ENCODE data around the gene ADAMTS2. TPM values are rescaled to one million over a fixed set of nuclear protein-coding genes. Genes with fewer than 3 reads are reported as not detected.

The ADAMTS2 gene
- total RNA-seq, 1 donor from 2014 or later: 152 TPM

DNA sequence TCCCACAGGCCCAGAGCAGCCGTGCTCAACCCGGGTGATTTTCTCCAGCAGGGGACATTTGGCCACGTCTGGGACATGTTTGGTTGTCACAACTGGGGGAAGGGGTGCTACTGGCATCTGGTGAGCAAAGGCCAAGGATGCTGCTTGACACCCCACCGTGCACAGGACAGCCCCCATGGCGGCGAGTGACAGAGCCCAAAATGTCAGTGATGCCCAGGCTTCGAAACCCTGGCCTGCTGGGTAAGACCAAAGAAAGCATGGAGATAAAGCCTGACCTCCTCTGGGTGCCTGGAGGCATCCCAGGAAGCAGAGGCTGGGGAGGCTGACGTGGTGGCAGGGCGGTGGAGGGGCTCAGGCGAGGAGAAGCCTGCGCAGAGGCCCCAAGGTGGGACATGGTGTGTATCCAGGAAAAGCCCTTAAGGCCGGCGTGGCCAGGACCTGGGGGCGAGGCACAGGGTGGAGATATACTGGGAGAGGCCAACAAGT is 218.7 kb downstream of the ADAMTS2 start:
- no peak for DNase-seq (ENCODE audit: low spot score)

DNA sequence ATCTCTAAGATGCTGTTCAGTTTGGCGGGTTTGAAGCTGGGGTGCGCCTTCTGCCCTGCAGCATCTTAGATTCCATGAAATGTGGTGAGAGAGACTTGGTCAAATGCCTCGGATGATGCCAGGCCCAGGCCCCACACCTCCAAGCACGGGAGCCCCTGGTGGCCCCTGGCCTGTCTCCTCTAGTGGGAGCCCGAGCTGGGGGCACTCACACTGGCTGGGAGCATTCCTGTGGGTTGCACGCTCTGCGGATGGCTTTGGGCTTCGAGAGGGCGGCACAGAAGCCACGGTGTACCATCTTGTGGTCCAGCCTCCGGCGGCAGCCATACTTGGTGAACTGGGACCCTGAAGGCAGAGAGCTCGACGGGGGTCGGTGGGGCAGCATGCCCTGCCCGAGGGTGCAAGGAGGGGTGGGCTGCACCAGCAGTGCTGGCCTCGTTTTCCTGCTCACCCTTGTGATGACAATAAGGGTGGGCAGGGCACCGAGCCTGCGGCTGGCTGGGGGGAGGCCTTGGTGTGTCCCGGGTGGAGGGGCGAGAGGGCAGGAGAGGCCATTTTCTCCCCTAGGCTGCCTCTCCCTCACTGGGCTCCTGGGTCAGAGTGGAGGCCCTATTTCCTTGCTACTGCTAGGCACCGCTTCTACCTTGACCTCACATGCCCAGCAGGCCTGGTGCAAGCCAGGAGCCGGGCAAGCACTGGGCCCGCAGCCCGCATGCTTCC is 219.3 kb downstream of the ADAMTS2 start:
- no peak for DNase-seq (ENCODE audit: low spot score)

DNA sequence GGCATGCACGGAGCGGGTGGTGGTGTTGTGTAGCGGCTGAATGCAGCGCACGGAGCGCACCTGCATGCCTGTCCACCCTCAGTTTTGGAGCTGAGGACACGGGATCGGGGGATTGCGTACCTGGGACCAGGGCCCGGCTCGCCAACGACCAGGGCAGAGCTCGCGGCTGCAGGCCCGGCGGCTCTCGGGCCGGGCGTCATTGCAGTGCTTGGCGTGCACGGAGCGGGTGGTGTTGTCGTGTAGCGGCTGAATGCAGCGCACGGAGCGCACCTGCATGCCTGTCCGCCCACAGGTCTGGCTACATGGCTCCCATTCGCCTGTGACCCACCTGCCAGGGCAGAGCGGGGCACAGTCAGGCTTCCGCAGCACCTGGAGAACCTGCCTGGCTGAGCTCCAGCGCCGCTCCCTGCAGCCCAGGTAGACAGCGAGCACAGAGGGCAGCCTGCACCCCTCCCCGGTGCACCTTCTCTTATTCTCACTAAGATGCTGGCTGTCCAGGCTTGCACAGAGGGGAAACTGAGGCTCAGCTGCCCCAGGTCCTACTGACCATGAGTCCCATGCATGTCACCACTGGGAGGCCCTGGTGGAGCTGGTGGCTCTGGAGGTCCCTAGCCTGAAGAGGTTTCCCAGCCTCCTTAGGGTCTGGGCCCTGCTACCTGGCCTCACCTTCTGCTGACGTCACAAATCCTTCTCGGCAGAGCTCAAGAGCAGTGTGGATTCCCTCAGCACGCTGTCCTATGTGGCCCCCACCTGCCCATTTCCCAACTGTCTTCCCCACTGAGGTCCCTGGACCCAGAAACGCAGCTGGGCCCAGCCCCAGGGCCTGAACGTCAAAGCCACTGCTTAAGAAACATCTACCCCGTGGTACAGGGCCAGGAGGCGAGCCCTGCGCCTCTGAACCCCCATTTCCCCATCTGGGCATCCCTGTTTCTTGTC is 220.1 kb downstream of the ADAMTS2 start:
- DNase-seq (ENCODE audit: low spot score): no peak

DNA sequence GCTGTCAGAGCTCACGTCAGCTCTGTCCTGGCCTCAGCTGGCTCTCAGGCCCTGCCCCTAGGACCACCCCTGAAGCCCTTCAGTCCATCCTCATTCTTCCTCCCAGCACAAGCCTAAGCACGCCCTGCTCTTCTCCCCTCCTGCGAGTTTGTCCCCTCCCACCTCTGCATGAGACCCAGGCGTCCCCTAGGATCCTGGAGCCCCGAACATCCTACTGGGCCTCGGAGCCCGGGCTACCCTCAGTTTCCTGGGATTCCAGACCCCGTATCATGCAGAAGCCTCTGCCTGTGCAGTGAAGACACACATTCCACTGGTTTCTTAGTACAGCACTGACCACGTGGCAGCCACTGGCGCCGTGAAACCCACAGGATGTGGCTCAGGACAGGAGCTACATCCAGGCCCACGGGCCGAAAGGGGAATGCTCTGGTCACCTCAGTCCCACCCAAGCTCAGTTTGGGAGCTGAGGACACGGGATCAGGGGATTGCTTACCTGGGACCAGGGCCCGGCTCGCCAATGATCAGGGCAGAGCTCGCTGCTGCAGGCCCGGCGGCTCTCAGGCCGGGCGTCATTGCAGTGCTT is 220.9 kb downstream of the ADAMTS2 start:
- no peak for DNase-seq (ENCODE audit: low spot score)

DNA sequence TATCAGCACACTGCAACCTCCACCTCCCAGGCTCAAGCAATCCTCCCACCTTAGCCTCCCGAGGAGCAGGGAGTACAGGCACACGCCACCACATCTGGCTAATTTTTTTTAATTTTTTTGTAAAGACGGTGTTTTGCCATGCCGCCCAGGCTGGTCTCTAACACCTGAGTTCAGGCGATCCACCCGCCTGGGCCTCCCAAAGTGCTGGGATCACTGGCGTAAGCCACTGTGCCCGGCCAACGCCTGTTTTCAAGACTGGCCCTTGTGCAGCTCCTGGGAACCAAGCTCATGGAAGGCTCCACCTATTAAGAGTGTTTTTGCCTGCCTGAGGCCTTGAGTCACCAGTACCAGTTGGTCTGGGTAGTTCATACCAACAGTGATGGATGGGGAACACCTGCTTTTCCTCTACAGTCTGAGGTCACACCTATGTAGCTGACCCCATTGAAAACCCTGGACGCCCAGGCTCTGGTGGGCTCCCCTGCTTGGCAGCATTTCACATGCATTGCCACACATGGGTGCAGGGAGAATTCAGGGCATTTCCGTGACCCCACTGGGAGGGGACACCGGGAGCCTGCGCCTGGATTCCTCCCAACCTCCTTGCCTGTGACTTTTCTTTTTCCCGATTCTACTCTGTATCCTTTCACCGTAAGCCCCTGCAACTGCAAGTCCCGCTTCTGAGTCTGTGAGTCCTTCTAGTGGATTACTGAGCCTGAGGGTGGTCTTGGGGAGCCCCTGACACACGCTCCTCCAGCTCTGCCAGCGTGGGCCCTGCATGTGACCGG is 221.6 kb downstream of the ADAMTS2 start:
- no peak for DNase-seq (ENCODE audit: low spot score)

DNA sequence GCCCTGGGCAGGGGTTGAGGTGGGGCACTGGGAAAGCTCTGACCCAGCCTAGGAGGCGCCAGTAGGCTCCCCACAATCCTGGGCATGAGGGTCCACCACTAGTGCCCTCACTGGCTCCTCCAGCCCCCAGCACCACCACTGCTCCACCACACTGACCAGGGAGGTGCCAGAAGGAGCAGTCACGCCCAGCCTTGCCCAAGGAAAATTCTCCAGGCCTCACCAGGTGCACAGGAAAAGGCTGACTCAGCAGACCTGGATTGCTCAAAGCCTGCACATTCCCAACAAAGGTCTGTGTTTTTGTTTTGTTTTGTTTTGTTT is 222.2 kb downstream of the ADAMTS2 start:
- no peak for DNase-seq (ENCODE audit: low spot score)

DNA sequence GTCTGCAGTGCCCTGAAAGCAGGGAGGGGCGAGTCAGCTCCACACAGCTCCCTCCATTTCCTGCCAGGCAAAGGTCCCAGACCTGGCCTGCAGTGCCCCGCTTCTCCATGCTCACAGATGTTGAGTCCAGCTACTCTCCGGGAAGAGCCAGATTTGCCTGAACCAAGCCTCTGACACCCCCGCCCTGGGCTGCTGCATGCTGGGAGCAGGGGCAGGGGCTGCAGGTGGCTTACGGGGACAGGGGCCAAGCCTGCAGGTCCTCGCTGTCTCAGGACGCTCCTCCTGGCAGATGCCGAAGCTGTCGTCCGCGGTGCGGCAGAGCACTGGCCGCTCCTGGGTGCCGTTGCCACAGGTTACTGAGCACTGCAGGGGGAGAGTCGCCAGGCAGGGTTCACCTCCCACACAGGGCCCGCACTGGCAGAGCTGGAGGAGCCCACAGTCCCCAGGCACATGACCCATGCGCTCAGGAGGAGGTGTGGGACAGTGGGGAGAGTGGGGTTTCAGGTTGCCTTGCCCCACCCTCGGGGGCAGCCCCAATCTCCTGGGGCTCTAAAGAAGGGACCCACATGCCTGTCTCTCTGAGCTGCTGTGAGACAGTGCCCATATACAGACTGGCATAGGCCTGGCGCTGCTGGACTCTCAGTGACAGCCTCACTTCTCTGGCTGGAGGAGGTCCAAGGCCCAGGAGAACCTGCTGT is 222.7 kb downstream of the ADAMTS2 start:
- DNase-seq (ENCODE audit: low spot score): no peak

DNA sequence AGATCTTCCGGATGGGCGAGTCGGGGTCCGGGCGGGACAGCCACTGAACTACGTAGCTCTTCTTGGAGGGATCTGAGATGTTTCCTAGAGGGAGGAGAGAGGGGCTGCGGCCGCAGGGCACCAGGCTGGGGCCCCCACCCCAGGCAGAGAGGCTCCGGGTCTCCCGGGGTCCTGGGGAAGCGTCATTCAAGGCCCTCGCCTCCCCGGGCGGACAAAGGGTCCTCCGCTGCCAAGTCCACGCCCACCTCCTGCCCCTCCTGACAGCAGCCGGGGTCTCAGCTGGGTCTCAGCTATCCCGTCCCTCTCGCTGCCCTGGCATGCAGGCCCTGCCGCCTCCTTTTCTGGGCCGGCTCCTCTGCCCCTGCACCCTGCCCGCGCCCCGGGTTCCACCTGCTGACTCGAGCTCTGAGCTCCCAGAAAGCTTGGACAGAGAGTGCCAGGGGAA is 223.6 kb downstream of the ADAMTS2 start:
- no peak for DNase-seq (ENCODE audit: low spot score)

DNA sequence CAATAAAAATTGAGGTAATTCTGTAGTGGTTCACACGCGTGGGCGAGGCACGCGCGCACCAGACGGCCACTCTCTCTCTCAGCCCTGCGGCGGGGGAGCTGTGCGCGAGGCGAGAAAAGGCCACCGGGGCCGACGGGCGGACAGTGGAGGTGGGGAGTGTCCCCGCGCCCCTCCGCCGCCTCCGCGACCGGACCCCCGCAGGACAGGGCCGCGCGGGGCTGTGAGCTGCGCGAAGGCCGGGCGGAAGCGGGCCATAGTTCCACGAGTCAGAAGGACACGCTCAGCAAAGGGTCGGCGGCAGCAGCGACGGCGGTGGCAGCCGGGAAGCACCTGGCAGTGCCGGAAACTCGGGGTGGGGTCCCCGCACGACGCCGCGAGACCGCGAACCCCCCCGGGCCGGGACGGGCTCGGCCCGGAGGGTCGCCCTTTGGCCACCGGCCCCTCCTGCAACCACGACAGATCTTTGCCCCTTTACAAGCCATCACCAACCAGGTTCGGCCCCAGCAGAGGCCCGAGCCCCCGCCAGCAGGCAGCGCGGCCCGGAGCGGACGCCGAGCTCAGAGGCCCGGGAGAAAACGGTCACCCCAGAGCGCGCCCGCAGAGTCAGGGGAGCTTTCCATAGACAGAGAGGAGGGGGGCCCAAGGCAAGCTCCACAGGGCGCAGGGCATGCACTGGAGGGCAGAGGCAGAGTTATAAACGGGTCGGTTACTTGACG is 224.2 kb downstream of the ADAMTS2 start:
- DNase-seq (ENCODE audit: low spot score): no peak

DNA sequence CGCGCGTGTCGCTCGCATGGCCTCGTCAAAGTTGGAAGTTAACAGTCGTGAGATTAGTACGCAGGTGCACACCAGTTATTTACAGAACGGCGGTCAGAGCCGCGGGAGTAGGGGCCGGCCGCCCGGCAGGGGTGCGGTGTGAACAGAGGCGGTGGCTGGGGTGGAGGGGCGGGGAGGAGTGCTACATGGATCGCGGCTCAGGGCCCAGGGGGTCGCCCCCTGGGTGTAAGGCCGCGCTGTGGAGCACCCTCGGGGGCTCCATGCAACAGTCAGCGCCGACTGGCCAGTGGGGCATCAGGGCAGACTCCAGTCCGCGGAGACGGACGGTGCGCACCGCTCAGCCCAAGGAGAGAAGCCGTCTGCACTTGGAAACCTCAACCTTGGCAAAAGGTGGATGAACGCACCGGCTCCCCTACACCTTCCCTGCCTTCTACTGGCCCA is 224.8 kb downstream of the ADAMTS2 start:
- no peak for DNase-seq (ENCODE audit: low spot score)

DNA sequence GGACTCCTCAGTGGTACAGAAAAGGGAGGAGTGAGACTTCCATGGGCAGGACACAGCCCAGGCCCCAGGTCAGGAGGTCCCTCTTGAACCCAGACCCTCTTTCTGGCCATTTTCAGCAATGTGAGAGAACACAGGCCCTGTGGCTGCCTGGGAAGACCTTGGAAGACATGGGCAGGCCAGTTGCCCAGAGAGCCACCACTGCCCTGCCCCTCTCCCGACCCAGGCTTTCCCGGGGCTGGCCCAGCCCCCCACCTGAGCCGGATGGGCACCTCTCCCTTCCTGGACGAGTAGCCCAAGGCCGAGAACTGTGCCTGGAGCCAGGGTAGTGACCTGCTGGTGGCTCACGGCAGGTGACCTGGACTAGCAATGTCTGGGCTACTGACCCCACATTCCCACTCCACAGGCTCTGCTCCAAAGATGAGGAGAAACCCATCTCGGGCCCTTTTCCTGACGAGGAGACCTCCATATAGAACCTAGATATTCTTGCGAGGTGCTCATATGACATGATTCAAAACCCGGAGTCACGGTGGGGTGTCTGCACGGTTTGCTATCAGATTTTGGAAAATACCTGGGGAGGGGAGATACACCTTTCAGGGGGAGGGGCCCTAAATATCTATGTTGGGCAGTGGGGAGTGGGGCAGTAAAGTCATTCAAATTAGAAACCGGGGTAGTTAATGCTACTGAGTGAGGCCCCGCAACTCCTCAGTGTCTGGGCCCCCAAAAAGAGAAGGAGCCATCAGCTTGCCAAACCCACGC is 225.7 kb downstream of the ADAMTS2 start:
- no peak for DNase-seq (ENCODE audit: low spot score)

DNA sequence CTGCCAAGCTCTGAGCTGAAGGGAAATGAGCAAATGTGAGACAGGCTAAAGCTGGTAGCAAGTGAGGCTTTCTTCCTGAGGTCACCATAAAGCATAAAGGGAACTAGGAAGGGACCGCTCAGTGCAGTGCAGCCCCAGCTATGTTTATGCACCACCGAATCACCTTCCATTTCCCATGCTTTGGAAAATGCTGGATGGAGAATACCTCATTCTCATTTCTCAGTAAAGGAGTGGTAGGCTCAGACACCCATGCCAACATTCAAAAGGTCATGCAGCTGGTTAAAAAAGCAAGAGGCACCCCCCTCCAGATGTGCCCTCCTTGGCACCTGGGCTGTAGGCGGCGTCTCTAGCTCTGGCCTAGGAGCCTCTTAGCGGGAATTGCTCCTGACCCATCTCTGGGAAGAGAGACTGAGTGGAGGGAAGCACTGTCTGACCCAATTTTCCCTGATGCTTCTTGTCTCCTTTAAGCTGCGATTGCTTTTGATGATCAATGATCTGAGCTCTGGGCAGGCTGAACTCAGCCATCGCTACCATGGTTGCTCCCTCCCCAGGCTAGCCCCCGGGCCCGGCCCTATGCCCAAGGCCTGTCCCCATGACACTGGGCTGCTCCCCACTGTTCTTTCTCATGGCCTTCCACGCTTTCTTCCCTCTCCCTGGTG is 226.4 kb downstream of the ADAMTS2 start:
- no peak for DNase-seq (ENCODE audit: low spot score)

DNA sequence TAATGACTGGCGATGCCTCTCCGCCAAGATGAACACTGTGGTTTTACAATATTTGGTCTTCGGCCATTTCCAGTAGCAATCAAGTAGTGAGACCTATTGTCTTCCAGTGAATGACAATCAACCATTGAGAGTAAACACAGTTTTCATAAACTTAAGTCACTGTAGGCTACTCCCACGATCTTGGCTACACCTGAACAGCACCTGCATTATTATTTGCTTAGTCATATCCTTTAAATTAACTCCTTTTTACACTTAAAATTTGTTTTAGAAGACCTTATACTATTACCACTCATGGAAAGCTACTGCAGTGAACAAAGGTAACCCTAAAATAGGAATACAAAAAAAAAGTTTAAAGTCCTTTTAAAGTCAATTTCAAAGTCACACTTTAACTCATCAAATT is 226.9 kb downstream of the ADAMTS2 start:
- DNase-seq (ENCODE audit: low spot score): no peak

DNA sequence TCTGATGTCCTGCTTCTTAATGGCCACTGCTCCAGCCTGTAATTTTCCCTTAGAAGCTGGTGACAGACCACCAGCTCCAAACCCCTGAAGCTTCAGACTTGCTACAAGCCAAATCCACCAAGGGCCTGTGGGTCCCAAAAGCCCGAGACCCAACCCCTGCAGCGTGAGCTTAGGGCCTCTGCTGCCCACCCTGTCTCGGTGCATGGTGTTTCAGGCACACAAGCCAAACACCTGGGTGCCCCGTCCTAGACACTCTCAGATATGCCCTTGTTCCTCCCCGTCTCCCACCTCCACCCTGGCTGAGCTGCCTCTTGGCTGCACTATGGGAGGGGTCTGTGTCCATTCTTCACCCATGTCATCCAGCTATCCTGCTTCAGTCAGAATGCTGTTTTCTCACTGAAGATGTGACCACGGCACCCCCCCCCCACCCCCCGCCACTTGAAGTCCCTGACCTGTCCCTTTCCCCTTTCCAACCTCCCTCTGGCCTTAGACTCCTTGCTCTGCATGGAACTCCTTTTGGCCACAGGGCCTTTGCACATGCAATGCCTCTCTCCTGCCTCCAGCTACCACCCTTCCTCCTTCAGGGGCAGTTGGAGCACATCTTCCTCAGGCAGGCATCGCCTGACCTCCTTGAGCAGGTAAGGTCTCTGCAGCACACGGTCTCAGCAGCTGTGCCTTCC is 229.3 kb downstream of the ADAMTS2 start:
- no peak for DNase-seq (ENCODE audit: low spot score)

DNA sequence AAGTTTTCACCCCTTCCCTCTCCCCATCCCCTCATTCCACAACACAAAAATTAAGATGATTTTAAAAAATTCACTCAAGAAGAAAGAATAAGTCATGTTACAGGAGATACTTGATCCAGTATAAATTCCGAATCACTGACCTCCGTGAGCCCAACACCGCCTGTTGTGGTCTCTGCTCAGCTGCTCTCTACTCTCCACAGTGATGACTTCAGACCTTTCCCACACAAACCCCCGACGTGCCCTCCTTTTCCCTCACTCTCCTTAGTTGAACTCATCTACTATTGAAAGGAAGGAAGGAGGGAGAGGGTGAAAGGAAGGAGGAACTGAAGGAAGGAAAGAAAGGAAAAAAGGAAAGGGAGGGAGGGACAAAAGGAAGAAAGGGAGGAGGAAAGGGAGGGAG is 230.0 kb downstream of the ADAMTS2 start:
- DNase-seq (ENCODE audit: low spot score): no peak

DNA sequence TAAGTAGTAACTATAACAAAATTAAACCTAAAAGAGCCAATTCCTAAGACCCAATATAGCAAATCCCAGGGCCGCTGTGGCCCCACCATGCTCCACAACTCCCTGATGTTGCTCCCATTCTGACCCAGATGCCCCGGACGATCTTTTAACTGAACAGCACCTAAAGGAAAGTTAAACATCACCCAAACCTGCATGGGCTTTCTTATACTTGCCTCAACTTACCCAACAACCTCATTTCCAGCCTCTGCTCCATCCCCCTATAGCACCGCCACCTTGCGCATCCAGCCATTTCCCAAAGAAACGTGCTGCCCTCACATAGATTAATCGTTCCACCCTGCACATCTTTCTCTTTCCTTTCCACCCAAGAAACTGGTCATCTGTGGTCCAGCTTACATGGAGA is 230.5 kb downstream of the ADAMTS2 start:
- no peak for DNase-seq (ENCODE audit: low spot score)

DNA sequence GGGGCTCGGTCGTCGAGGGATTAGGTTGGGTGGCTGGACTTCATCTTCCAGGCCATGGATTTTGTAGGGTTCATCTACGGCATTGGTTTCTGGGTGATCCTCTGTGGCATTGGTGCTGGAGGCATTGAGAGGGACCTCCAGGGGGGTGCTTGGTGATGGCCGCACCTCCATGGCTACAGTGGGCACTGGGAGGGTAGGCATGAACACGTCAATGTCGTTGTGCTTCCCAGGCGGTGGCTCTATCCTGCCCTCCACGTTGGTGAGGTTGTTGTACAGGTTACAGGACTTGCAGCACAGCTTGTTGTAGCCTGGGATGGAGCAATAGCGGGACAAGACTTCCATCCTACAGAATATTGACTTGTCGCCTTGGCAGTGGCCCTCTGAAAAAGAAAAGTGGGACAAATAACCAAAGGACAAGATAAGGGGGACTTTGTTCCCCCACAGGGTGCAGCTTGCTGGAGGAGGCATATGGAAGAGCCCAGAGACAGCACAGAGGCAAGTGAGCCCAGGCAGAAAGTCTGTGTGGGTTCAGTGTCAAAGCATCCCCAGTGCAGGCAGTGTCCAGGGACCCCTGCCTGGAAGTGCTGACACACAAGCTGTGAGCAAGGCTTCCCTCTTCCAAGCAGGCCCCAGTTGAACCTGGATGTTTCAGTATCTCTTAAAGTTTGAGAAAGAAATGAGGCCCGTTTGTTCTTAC is 231.2 kb downstream of the ADAMTS2 start:
- DNase-seq (ENCODE audit: low spot score): no peak

DNA sequence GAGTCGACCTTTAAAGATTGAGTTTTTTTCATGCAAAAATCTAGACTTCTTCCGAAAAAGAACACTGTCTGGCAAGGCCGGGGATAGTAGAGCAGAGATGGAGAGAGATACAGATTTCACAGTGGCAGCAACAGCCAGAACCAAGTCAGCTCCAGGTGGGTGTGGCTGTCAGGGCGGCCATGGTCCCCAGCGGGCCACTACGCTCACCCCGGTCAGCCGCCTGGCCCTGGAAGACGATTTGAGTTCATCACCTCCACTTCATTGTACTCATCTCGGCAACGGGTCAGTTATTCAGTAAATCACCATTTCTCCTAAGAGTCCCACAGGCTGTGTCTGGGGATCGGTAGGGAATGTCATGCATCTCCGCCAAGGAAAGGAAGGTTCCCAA is 232.1 kb downstream of the ADAMTS2 start:
- no peak for DNase-seq (ENCODE audit: low spot score)

Data from umbilical cord (tissue), 2 donors.